ENCODE measurements around the gene CDK5RAP2.

Gene CDK5RAP2

GRCh38 chr9:120562861-120563443 lies 17.0 kb downstream of the CDK5RAP2 start:
- Histone ChIP-seq H3K4me3 (ENCODE audit: low read length) (no peak overlapping the region), H3K27ac (ENCODE audit: low read length) (no peak overlapping the region), H3K27me3 (ENCODE audit: low read depth, low read length) (no peaks in the 10 kb centered on the region), H3K9me3 (ENCODE audit: insufficient read depth, low read length) (no peaks in the 10 kb centered on the region), H3K4me1 (ENCODE audit: low read length) (no peaks in the 10 kb centered on the region), H3K4me2 (ENCODE audit: low read length) (no peak overlapping the region), H3K9ac (ENCODE audit: low read length) (no peak overlapping the region), H3K79me2 (ENCODE audit: low read length) (peaks cover 42% of the 10 kb centered on the region), H3K36me3 (replicated peaks; ENCODE audit: low read depth, low read length) (peaks cover 49% of the 10 kb centered on the region), H4K20me1 (ENCODE audit: insufficient read depth, low read length) (peaks cover 3% of the 10 kb centered on the region; the same call in 1 of the 2 replicates), H2AFZ (ENCODE audit: low read depth, low read length) (no peak overlapping the region)
- no peak for TF ChIP-seq CTCF (IDR thresholded peaks at IDR 0.05; ENCODE audit: low read depth, low read length)
- no peak for TF ChIP-seq EZH2phosphoT487 (IDR thresholded peaks at IDR 0.05; ENCODE audit: low read depth)

GRCh38 chr9:120561709-120562108 lies 18.3 kb downstream of the CDK5RAP2 start:
- no peak overlapping the region for H3K27ac ChIP-seq (ENCODE audit: low read length)
- peaks cover 48% of the 10 kb centered on the region for H3K79me2 ChIP-seq (ENCODE audit: low read length)
- TF ChIP-seq EZH2phosphoT487 (IDR thresholded peaks at IDR 0.05; ENCODE audit: low read depth): no peak
- TF ChIP-seq CTCF (IDR thresholded peaks at IDR 0.05; ENCODE audit: low read depth, low read length): no peak
- H3K36me3 ChIP-seq (replicated peaks; ENCODE audit: low read depth, low read length): peaks cover 42% of the 10 kb centered on the region
- peaks cover 6% of the 10 kb centered on the region; the same call in 1 of the 2 replicates for H4K20me1 ChIP-seq (ENCODE audit: insufficient read depth, low read length)
- no peaks in the 10 kb centered on the region for H3K9me3 ChIP-seq (ENCODE audit: insufficient read depth, low read length)
- H3K4me3 ChIP-seq (ENCODE audit: low read length): no peak overlapping the region
- no peak overlapping the region for H2AFZ ChIP-seq (ENCODE audit: low read depth, low read length)
- no peaks in the 10 kb centered on the region for H3K4me1 ChIP-seq (ENCODE audit: low read length)
- no peak overlapping the region for H3K9ac ChIP-seq (ENCODE audit: low read length)
- H3K27me3 ChIP-seq (ENCODE audit: low read depth, low read length): no peaks in the 10 kb centered on the region
- no peak overlapping the region for H3K4me2 ChIP-seq (ENCODE audit: low read length)

- H3K9me3 ChIP-seq (ENCODE audit: insufficient read depth, low read length): no peaks in the 10 kb centered on the region
- TF ChIP-seq CTCF (IDR thresholded peaks at IDR 0.05; ENCODE audit: low read depth, low read length): no peak
- no peak for TF ChIP-seq EZH2phosphoT487 (IDR thresholded peaks at IDR 0.05; ENCODE audit: low read depth)
- H4K20me1 ChIP-seq (ENCODE audit: insufficient read depth, low read length): peaks cover 6% of the 10 kb centered on the region; the same call in 1 of the 2 replicates
- H3K4me1 ChIP-seq (ENCODE audit: low read length): peaks cover 6% of the 10 kb centered on the region
- peaks cover 31% of the 10 kb centered on the region for H3K36me3 ChIP-seq (replicated peaks; ENCODE audit: low read depth, low read length)
- no peak overlapping the region for H2AFZ ChIP-seq (ENCODE audit: low read depth, low read length)
- no peak overlapping the region for H3K4me3 ChIP-seq (ENCODE audit: low read length)
- no peak overlapping the region for H3K4me2 ChIP-seq (ENCODE audit: low read length)
- no peaks in the 10 kb centered on the region for H3K27me3 ChIP-seq (ENCODE audit: low read depth, low read length)
- H3K9ac ChIP-seq (ENCODE audit: low read length): no peak overlapping the region
- H3K27ac ChIP-seq (ENCODE audit: low read length): no peak overlapping the region
- H3K79me2 ChIP-seq (ENCODE audit: low read length): peaks cover 37% of the 10 kb centered on the region
Observed at GRCh38 chr9:120559546-120559945, 20.4 kb downstream of the CDK5RAP2 start.

- Histone ChIP-seq H3K4me1 (ENCODE audit: low read length) (peaks cover 6% of the 10 kb centered on the region), H2AFZ (ENCODE audit: low read depth, low read length) (no peak overlapping the region), H3K9me3 (ENCODE audit: insufficient read depth, low read length) (no peaks in the 10 kb centered on the region), H3K4me2 (ENCODE audit: low read length) (no peak overlapping the region), H3K36me3 (replicated peaks; ENCODE audit: low read depth, low read length) (peaks cover 33% of the 10 kb centered on the region), H3K9ac (ENCODE audit: low read length) (no peak overlapping the region), H3K27me3 (ENCODE audit: low read depth, low read length) (no peaks in the 10 kb centered on the region), H3K27ac (ENCODE audit: low read length) (no peak overlapping the region), H3K79me2 (ENCODE audit: low read length) (peaks cover 31% of the 10 kb centered on the region), H3K4me3 (ENCODE audit: low read length) (no peak overlapping the region), H4K20me1 (ENCODE audit: insufficient read depth, low read length) (peaks cover 3% of the 10 kb centered on the region; the same call in 1 of the 2 replicates)
- TF ChIP-seq EZH2phosphoT487 (IDR thresholded peaks at IDR 0.05; ENCODE audit: low read depth) (no peak), CTCF (IDR thresholded peaks at IDR 0.05; ENCODE audit: low read depth, low read length) (no peak)
Observed at GRCh38 chr9:120558454-120558853, 21.5 kb downstream of the CDK5RAP2 start.
